DMS153 treated with DMSO at 0.1 percent for 48 hours (cell line): ENCODE data around the gene PKMYT1.

Experiments
- DNase-seq: peaks from one replicate; lab custom pipeline; 2025; ENCODE audit not compliant: unreplicated experiment; lab: John Stamatoyannopoulos, UW

Gene PKMYT1

DNA sequence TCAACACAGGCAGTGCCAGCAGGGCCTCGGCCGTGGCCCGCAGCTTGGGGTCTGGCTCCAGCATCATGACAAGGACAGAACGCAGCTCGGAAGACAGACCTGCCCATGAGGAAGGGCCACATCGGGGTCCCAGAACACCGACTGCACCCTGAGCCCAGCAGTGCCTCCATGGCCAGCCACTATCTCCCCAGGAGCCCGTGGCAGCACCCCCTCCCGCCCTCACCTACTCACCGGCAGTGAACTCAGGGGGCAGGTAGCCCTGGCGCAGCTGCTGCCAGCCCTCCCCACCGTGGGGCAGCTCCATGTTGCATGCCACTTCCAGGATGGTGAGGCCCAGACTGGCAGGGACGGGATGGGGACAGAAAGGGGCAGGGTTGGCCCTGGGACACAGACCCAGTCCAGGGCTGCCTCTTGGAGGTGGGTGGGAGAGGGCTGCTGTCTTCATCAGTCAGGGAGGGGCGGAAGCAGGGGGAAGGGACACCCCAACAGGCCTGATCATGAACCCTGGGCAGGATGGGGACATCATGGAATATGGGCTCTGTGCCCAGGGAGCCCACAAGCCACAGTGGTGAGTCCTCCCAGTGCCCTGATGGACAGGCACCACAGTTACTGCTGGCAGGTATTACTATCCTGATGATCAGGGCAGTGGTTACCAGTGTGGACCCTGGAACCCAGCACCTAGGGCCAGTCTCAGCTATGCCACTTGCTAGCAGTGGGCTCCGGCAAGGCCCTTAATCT, 5.8 kb downstream of the PKMYT1 start:
- DNase-seq, result no peak

DNA sequence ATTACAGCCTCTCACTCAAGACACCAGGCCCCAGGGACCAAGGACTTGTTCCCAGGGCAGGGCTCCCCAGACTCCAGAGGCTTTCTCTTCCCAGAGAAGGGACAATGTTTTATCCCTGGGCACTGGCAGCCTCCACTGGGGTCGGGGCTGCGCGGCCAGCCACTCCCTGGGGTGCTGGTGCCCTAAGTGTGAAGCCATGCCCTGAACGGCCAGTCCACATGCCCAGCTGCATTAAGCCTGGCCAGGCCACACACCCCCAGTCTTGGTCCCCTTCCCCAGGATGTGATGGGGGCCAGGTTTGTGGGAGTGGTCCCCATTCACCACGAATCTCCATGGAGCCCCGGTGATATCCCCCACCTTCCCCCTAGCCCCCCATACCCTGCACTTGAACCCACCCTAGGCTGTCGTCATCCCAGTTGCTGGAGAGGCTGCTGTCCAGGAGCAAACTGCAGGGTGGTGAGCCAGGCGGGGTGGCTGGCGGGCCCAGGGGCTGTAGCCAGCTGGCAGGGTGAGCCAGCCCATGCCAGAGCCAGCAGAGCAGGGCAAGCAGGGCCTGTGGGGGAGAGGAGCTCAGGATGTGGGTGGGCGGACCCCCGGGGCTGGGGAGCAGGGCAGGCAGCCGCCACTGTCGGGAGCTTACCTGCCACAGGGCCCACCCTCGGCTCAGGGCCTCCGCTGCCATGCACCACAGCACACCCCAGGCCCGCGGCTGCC, 6.5 kb downstream of the PKMYT1 start:
- DNase-seq, result no peak

GRCh38 chr16:2973093-2973492, 7.2 kb downstream of the PKMYT1 start:
- DNase-seq, result no peak

DNA sequence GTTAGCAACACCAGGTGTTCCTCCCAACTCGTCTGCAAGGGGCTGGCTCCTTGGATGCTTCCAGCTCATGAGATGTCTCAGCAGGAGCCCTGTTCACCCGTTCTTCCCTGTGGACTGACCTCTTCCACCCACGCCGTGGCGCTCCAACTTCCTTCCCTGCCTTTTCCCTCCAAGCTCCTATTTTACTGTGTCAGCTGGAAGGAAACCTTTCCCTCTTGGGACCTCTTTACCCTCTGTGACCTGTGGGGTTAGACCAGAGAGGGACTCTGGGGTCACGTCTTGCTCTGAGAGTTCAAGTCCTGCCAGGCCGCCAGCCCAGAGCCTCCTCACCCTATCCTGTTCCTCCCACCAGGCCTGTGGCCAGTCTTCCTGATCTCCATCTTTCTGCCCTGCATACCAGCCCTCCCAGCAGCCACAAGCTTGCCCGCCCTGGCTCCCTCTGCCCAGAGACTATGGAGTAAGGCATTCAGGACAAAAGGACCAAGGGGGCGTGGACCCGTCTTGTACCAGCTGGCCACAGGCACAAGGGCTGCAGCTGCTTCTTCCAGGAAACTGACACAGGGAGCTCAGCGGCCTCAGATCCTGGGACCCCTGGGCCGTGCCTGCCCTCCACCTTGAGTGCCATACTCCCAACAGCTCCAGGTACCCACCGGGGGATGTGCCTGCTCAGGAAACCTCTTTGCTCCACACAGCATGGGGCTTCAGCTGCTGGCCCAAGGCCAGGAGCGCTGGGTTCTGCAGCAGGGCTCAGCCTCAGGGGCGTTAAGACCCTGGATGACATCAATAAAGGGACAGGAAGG, 8.1 kb downstream of the PKMYT1 start:
- no peak for DNase-seq

- no peak for DNase-seq
Measured at GRCh38 chr16:2971134-2971984, 8.9 kb downstream of the PKMYT1 start.

GRCh38 chr16:2970563-2970962, 9.7 kb downstream of the PKMYT1 start:
- DNase-seq, result no peak

DNA sequence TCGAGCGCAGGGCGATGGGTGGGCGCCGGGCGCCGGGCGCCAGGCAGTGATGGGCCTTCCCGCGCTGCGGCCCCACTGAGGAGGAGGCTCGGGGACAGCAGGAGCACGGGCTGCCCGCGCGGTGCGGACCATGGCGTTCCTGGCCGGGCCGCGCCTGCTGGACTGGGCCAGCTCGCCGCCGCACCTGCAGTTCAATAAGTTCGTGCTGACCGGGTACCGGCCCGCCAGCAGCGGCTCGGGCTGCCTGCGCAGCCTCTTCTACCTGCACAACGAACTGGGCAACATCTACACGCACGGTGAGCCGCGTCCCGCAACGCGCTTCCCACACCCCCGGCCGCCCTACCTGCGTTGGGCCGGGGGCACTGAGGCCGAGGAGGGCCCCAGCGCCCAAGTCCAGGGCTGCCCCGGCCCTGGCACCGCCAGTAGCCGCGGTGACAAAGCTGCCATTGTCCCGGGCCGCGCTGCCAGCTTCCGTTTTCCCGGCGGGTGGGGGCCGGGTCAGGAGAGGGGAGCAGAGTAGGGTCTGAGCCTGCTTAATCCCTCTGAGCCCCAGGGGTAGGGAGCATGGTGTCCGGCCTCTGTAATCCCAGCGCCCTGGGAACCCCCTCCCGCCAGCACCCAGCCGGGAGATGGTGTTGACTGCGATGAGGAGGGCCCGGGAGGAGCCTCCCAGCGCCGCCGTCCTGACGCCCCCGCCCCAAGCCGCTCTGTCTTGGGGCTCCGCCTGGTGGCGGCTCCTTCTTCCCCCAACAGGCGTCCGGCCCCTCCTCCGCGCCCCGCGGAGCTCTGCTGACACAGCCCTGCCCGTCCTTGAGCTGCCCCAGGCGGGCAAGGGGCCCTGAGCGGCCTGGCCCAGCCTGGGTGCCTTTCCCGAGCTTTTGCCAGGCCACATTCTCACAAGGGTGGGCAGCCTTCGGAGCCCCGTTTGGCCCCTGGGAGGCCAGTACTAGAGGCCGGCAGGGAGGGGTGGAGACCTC, 10.4 kb downstream of the PKMYT1 start:
- peak; percentile 69 for DNase-seq

DNA sequence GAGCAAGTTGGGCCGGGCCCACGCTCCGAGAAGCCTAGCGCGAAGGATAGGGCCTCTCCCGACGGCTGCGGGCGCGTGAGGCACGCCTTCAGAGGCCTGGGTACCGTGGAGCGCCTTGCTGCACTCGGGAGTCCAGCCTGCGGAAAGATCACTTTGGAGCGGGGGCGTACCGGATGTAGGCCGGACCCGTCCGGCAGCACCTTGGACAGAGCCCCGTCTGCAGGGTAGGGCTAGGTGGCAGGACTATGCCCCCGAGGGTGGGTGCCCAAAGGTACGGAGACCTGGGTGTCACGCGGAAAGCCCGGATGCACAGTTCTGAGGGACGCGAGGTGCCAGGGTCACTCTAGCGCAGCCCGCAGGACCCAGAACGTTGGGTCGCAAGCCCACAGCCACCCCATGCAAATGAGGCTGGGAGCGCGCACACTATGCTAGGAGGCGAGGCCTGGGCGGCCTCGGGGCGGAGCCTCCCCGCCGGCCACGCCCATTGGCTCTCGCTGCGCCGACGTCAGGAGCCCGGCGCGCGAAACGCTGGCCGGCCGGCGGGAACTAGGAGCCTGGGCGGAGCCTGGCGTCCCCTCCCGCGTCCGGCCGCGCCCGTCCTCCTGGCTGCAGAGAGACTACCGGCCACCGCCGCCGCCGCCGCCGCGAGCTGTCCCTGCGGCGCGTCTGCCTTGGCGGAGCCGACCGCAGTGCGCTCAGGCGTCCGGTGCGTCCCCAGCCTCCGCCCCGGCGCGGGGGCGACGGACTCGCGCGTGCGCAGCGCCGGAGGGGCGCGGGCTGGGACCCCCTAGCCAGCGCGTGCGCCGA, 11.3 kb downstream of the PKMYT1 start, which contains the start of gene PAQR4:
Gene PAQR4, plus strand, starts transcription at position 611 of the 807 bp plus-strand sequence. CDS start 327 bp downstream, outside the sequence.
- peak; percentile 85 for DNase-seq

GRCh38 chr16:2968368-2968737, 11.9 kb downstream of the PKMYT1 start:
- DNase-seq, result peak; percentile 40

DNA sequence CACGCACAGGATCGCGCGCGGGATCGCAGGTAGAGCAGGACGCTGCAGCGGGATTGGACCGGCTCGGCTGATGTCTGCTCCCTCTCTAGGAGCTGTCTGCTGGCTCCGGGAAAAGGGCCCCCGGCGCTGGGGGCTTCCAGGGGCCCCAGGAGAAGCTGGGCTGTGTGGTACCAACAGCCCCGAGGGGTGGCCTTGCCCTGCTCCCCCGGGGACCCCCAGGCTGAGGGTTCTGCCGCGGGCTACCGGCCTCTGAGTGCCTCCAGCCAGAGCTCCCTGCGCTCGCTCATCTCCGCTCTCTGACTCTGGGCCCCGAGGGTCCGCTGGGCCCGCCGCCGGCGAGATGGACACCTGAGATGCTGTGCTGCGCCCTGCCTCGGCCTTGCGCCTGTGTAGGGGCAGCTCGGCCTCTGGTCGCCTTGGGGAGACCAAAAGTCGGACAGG, 12.5 kb downstream of the PKMYT1 start:
- DNase-seq, result no peak

- no peak for DNase-seq
Measured at GRCh38 chr16:2967211-2967631, 13.0 kb downstream of the PKMYT1 start.

- DNase-seq, result no peak
Measured at GRCh38 chr16:2966808-2967191, 13.4 kb downstream of the PKMYT1 start.

DNA sequence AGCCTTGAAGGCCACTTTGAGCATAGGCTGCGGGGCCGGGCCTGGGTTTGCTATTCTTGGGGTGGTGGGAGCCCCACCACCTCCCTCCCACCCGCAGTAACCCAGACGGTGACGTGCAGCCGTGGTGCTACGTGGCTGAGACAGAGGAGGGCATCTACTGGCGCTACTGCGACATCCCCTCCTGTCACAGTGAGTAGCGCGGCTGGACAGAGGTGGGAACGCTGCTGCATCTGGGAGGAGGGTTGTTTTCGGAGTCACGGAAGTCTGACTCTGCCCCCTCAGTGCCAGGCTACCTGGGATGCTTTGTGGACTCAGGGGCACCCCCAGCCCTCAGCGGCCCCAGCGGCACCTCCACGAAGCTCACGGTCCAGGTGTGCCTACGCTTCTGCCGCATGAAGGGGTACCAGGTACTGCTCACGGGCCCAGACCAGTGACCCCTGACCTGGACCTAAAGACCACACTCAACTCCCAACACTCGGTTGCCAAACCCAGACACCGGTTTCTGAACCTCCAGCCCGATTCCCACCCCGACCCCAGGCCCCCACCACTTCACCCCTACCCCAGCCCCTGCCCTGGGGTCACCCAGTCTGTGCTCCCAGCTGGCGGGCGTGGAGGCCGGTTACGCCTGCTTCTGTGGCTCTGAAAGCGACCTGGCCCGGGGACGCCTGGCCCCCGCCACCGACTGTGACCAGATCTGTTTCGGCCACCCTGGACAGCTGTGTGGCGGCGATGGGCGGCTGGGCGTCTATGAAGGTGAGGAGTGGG, 14.0 kb downstream of the PKMYT1 start:
- no peak for DNase-seq

DNA sequence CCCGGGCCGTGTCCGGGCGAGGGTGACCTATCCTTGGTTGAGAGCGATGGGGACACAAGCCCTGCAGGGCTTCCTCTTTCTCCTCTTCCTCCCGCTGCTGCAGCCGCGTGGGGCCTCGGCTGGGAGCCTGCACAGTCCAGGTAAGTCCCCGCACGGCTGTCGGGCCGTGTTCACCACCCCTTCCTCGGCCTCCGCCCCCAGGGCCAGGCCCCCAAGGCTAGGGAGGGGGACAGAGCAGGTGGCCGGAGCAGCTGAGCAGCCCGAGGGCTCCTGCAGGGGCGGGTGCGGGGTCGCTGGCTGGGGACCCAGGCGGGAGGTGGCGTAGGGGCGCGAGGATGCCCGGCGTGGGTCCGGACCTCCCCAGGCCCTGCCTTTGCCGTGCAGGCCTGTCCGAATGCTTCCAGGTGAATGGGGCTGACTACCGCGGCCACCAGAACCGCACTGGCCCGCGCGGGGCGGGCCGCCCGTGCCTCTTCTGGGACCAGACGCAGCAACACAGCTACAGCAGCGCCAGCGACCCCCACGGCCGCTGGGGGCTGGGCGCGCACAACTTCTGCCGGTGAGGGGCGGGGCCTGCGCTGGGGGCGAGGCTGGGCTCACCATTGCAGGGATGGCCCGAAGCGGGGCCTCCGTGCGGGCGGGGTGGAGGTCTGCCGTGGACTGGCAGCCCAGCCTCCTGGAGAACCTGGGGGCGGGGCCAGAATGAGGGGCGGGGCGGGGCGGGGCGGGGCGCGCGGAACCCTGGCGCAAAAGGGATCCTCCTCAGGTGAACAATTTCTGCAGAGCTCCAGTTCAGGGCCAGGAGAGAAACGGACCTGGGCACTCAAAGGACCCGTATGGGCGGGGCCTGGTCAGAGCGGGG, 15.5 kb downstream of the PKMYT1 start:
- peak; percentile 24 for DNase-seq

GRCh38 chr16:2963723-2964474, 16.3 kb downstream of the PKMYT1 start, which contains the start of gene KREMEN2:
Gene KREMEN2, plus strand, starts transcription at chr16:2964275. Its CDS starts 246 bp downstream, at chr16:2964521.
- no peak for DNase-seq

- DNase-seq, result no peak
Measured at GRCh38 chr16:2963074-2963722, 17.0 kb downstream of the PKMYT1 start.
